ENCODE results near the gene HYOU1. TPM values are rescaled to one million over a fixed set of nuclear protein-coding genes. Genes with fewer than 3 reads are reported as not detected.

The HYOU1 gene
- total RNA-seq, 1 experiment from 2014 or later, result 228 TPM

DNA sequence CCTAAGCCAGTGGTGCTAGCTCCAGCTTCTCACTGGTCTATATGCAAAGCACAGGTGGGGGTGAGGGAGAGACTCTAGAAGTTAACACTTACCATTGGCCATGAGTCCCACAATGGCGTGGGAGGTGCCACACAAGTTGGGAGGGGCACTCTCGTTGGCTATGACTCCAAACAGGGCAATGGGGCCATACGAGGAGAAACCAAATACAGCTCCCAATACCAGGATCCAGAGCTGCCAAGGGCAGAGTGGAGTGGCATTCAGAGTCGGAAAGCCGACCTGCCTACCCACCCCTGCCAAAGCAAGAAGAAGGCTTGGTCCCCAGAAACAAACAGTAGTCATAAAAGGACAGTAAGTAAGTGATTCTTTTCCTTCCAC lies 31.9 kb downstream of the HYOU1 start:
- peak overlapping the region in 1 of 3 experiments; percentile 80; a peak in 2 of 7 replicates for H3K27ac Mint-ChIP-seq
- no CpG with 5 or more reads among the region's 5 CpGs for WGBS (ENCODE audit: extremely low coverage, insufficient read length, low lambda C conversion rate)

More for the DNA sequence above, 31.9 kb downstream of the HYOU1 start:
- Histone ChIP-seq H3K4ac (ENCODE audit: low read depth, low read length) (no peak overlapping the region), H3K4me2 (ENCODE audit: insufficient read depth, insufficient read length, low read length) (no peak overlapping the region), H2BK12ac (ENCODE audit: insufficient read length, low read depth, low read length) (no peak overlapping the region), H4K5ac (ENCODE audit: insufficient read length, low read depth, low read length) (no peak overlapping the region), H2AFZ (ENCODE audit: low read length) (no peak overlapping the region), H3K14ac (ENCODE audit: insufficient read depth, low read length) (no peak overlapping the region), H2AK5ac (ENCODE audit: insufficient read length, low read length) (no peak overlapping the region), H3T11ph (ENCODE audit: low read length) (no peak overlapping the region), H2BK5ac (ENCODE audit: insufficient read length, low read length) (no peak overlapping the region), H3K56ac (ENCODE audit: insufficient read length, low read depth, low read length) (no peak overlapping the region), H3K9ac (ENCODE audit: extremely low read depth, insufficient read length, low read length) (no peak overlapping the region), H3K23ac (ENCODE audit: insufficient read length, low read depth, low read length) (no peak overlapping the region), H3K23me2 (ENCODE audit: insufficient read length, low read depth, low read length, poor library complexity, severe bottlenecking) (peaks cover 10% of the 10 kb centered on the region), H3K9me3 (ENCODE audit: control insufficient read depth, low read depth, low read length) (no peaks in the 10 kb centered on the region), H4K8ac (replicated peaks; ENCODE audit: insufficient read length, low read depth, low read length) (no peak overlapping the region), H3K79me2 (ENCODE audit: insufficient read depth, low read length) (peaks cover 1% of the 10 kb centered on the region; the same call in 1 of the 2 replicates), H2BK120ac (ENCODE audit: low read depth, low read length, poor library complexity, severe bottlenecking) (no peak overlapping the region), H3K4me1 (ENCODE audit: insufficient read depth, low read length) (peaks cover 8% of the 10 kb centered on the region; the same call in 1 of the 2 replicates), H2BK15ac (ENCODE audit: low read depth, low read length) (no peak overlapping the region), H4K91ac (ENCODE audit: insufficient read length, low read depth, low read length) (no peak overlapping the region), H3K18ac (ENCODE audit: insufficient read length, low read depth, low read length) (no peak overlapping the region), H2BK20ac (ENCODE audit: low read depth, low read length, poor library complexity, severe bottlenecking) (no peak overlapping the region), H3K27me3 (ENCODE audit: insufficient read depth, low read length) (no peaks in the 10 kb centered on the region), H3K27ac (ENCODE audit: insufficient read length, low read depth, low read length) (no peak overlapping the region), H3K79me1 (ENCODE audit: insufficient read depth, low read depth, low read length, poor library complexity, severe bottlenecking) (peaks cover 3% of the 10 kb centered on the region), H4K20me1 (ENCODE audit: control insufficient read depth, insufficient read depth, insufficient read length) (no peaks in the 10 kb centered on the region)
- Mint-ChIP-seq H3K27me3 (ENCODE audit: low read depth) (no peaks in the 10 kb centered on the region), H3K4me3 (no peak overlapping the region), H3K36me3 (ENCODE audit: insufficient read depth in 1 of 3, low read depth in 3 of 3) (peaks cover 34 to 82% (median 75%) of the 10 kb centered on the region in 3 experiments), H3K9me3 (no peaks in the 10 kb centered on the region), H3K4me1 (peaks cover 23 to 25% of the 10 kb centered on the region in 2 experiments)
- no peak for TF ChIP-seq CTCF (conservative IDR thresholded peaks at IDR 0.05)
- DNase-seq, result no peak

All from H9 (cell line).